GM21825 (cell line): ENCODE results near the gene CRYBG3.
"Not testable (repeated sequence)": the region's sequence is repeated elsewhere in the genome, so short reads cannot be mapped to it uniquely, and the experiment has no call there.

Experiments
- ATAC-seq: cut with Tn5 transposase; IDR thresholded peaks from one replicate; pipeline ENCODE4 v1.9.1; 2021; ENCODE audit warnings: mild to moderate bottlenecking, moderate library complexity; ENCODE audit not compliant: unreplicated experiment

The CRYBG3 gene

GRCh38 chr3:97821774-97822358 is at the start of gene CRYBG3:
Gene CRYBG3 (plus strand): TSS chr3:97822011. CDS start chr3:97822207, 196 bp downstream.
- ATAC-seq = peak; percentile 99

DNA sequence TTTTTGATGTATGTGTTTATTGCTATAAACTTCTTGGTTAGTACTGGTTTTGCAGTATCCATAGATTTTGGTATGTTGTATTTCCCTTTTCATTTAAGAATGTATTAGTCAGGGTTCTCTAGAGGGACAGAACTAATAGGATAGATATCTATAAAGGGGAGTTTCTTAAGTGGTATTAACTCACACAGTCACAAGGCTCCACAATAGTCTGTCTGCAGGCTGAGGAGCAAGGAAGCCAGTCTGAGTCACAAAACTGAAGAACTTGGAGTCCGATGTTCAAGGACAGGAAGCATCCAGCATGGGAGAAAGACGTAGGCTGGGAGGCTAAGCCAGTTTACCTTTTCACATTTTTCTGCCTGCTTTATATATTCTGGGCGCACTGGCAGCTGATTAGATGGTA is 48.9 kb upstream of the CRYBG3 start:
- no peak for ATAC-seq

DNA sequence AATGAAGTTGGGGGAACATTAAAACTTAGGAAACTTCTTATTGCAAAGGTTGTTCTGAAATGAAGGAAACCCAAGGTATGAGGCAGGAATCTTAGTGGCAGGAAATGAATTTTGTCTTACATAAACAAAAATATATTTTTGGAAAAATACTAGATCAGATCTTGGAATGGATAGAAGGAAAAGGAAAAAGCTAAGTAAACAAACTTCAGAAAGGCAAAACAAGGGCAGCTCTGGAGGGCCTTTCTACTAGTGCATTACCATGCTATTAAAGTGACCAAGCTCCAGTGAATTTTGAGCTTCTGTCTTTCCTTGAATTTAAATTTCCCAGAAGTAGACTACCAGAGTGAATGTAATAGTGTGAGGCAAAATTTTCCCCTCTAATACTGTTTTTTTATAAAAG is 43.7 kb upstream of the CRYBG3 start:
- ATAC-seq = no peak

GRCh38 chr3:97793420-97794019 is 28.3 kb upstream of the CRYBG3 start:
- peak; percentile 72 for ATAC-seq

DNA sequence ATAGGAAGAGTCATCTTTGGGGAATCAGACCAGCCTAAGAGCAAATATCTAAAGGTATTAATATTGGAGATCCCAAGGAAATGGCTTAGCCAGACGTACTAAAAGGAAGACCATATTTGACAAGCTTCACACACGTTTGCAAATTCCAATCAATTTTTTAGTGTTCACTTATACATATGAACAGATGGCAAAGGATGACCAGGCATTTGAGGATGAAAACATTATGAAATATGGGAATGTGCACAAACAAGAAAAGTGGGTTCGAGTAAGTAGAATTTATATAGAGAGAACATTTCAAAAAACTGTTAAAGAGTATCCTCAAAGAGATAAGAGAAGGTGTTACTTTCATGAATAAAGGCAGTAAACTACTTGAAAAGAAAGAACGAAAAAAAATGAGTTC is 25.9 kb upstream of the CRYBG3 start:
- ATAC-seq = no peak

DNA sequence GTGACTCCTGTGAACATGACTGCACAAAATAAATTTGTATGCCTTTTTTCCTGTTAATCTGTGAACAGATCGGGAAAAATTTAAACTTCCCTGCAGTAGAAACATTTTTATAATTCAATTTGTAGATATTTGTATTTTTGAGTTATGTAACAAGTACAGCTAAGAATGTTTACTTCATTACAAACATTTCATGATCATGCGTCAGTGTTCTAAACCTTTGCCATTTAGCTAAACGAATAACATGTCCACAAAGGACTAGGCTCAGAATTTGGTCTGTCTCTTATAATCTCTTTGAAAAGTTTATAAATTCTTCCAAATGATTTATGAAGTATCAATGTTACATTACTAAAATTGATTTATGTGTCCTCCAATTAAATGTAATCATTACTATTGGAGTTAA is 17.3 kb upstream of the CRYBG3 start:
- ATAC-seq = no peak

DNA sequence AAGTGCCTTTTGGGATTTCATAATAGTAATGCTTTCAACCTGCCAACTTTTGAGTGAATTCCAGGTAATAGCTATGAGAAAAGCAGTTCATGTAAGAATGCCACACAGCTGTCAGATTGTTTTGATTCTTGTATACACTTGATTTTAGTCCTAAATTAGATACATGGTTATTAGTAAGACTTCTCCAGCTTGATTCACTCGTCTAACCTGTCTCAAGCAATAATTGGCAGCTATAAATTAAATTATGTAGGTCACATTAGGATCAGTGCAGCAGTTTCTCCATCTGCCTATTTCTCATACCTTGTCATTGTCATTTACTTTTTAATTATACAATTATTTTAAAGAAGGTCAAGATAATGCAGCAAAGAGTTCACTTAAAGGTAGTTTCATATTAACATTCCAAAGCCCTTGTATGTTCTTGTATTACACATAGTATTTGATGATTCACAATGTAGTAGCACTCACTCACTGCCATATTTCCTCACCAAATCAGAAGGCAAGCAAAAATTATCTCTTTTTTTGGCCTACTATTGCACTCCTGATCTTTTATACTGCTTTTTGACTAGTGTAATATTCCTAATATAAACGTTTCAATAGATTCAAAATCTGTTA is 10.9 kb upstream of the CRYBG3 start:
- no peak for ATAC-seq

DNA sequence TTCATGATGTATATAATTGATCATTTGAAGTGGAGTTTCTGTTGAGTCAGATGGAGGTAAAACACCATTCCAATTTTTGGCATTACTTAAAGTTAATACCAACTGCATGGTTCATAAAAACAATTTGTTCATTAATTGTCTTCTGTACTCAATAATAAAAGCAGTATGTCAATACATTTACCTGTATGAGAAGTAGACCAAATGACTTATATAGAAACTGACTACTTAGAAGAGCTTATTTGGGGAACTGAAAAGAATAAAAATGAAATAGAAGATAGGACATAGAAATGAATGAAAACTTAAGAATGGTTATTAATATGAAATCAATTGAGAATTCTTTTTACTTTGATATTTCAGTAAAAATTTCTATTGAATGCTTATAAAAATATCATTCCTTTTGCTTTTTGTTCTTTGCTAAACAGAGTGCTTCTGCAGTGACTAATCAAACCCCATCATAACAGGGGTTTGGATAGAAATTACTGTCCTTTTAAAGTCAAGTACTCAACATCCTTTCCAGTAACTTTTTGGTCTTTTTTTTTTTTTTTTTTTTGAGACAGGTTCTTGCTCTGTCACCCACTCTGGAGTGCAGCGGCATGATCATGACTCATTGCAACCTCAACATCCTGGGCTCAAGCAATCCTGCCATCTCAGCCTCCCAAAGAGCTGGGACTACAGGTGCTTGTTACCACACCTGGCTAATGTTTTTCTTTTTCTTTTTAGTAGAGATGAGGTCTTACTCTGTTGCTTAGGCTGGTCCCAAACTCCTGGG is 6.5 kb upstream of the CRYBG3 start:
- ATAC-seq = no peak

DNA sequence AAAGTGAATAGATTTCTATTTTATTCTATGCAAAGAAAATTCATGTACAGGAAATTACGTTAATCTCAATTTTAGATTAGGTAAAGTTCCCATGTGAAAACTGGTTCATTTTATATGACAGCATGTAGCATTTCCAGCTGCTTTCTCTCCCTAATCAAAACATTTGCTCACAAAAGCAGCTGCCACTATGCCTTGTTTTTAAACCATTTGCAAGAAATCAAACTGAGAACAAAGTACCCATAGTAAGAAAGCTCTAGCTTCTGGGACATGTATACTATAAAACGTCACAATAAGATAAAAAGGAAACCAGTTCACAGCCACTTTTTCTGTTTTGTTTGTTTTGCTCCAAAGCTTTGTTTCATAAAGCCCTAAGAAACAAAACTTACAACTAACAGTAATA is 5.0 kb upstream of the CRYBG3 start:
- no peak for ATAC-seq

DNA sequence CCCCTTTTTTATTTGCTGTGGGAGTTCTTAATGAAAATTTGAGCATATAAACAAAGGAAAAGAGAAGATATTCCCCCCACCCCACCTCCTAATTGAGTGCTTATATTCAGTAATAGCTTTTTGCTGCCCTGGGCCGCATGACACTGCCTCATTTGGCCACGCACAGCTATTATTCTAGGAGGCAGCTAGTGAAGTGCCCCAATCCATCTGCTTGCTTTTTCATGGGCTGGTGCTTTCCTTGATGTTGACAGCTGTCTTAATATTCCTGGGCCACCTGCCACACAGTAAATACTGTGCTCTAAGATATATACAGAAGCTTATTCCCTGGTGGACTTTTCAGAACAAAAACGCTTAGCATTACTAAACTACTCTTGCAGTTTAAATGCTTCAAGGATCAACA is 3.8 kb upstream of the CRYBG3 start:
- ATAC-seq = no peak

DNA sequence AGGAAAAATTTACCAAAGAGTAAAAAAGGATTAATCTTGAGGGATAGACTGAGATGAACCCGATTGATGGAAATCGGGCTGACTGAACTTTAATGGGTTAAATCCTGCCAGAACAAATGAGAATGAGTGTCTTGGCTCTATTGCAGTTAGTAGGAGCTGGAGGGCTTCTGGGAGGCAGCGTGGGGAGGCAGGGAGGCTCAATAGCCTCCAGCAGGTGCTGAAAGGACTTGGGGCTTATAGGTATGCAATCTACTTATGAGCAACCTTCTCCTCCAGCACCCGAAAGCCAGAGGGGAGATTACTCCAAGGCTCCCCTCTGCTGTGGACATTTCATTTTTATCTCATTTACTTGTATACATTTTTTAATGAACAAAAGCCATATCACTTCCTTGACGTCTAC is 1.0 kb upstream of the CRYBG3 start:
- no peak for ATAC-seq

GRCh38 chr3:97821287-97821773 is 481 bp upstream of the CRYBG3 start:
- ATAC-seq = peak; percentile 46

DNA sequence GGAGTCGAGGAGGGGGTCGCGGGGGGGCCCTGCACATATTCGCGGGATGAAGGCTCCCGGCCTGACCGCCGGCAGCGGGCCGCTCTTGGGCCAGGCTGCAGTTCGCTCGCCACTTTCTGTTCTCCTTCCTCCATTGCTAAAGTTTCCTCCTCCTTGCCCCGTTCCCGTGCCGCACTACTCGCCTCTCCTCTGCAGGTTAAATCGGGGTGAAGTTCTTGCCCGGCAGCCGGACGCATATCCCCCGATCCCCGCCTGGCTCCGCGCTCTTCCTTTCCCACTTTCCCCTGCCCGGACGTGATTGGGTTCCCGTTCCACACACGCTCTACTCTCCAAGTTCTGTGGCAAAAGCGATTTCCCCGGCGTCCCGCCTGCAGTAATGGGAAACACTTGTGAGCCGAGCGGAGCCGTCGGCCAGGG is 556 bp downstream of the CRYBG3 start:
- peak; percentile 17 for ATAC-seq

DNA sequence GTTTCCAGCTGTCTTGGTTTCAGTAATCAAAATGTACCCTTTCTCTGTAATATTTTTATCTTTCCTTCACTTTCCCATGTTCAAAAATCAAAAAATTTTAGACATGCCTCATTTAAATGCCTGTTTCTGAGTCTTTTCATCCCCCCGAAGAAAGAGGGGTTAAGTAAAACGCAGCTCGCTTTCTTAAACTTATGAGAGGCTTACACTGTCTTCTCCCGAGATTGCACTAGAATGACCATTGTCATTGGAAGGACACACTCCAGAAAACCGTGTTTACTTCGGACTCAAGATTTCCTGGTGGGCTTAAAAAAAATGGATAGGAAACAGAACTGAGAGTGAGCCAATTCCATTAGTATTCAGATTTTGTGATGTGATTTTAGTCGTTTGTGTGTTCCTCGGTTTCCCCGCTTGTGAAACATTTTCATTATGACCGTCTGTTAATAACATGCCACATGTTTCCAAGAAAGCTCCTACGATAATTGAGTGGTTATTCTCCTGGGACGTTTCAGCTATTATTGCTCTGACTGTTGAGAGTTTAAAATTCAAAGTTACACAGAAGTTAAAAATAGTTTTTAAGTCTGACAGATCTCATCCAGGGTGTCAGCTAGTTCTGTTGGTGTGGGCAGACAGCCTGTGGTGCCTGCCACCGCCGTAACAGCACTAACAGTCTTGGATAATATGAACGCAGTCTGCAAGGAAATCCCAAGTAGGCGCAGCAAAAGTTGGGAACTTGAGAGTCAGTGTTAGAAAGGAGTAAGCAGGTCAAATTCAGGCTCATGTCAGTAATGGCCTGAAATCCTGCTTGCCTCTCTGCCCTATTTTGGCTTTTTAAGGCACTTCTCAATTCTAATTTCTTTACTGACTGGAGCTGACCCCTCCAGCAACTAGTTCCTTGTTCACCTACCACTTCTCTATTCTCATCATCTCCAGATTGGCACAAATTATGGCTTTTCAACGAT is 1.5 kb downstream of the CRYBG3 start:
- ATAC-seq = no peak

DNA sequence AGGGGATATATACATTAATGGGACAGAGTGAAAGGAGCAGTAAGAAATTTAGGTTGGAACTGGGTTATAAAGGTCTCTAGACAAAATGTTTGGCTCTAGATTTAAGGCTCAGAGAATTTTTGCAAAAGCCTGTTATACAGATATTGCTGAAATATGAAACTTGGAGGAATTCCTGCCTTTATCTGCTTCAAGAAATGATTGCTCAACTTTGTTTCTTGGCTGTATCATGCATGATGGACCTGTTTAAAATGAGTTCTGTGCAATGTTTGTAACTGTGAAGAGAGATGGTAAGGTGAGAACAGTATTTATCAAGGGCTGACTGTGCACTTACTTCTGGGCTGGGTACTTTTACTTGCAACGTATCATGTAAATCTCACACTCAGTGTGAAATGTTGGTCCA is 3.3 kb downstream of the CRYBG3 start:
- ATAC-seq = no peak

DNA sequence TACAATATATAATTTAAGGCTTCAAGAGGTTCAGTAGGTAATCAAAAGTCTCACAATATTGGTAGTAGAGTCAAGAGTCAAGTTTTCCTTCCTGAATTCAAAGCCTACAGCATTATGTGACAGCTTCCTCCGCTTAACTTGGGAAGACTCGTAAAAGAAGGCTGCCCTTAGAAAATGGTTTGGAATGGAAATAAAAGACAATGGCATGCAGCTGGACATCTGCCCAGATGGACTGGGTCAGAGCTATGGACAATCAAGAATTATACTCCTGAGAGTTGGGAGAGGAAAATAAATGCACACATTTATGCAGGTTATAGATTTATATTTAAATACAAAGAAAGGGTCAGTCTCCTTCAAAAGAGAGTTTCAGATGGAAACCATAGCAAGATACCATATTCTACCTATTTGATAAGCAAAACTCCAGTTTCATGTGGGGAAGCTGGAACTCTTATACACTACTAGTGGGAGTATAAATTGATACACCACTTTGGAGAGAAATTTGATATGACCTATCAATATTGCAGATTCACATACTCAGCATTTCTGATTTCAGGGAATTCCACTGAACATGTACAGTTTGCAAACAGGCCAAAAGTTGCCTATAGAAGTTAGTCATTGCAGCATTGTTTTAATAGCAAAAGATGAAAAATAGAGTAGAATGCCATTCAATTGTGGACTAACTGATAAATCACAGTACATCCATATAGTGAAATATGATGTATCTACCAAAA is 6.1 kb downstream of the CRYBG3 start:
- ATAC-seq = no peak

- no peak for ATAC-seq
Observed at GRCh38 chr3:97829198-97829597, 7.4 kb downstream of the CRYBG3 start.

- ATAC-seq = no peak
Observed at GRCh38 chr3:97830638-97831037, 8.8 kb downstream of the CRYBG3 start.

DNA sequence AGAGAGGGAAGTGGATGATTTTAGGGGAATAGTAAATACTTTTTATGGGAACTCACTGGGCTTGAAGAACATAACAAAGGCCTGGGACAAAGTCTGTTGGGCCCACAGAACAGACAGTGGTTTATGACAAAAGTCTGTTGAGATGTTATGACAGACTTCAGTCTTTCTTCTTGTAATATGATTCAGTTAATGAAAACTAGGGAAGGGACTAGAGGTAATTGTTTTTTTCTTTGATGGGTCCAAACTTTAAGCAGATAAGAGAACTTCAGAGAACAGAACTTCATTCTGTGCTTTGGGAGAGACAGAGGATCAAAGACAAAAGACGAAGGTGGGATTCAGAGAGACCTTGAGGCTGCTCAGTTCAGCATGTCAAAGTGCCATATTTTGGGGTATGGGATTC is 9.3 kb downstream of the CRYBG3 start:
- no peak for ATAC-seq

- not testable (repeated sequence) for ATAC-seq
Observed at GRCh38 chr3:97833184-97833583, 11.4 kb downstream of the CRYBG3 start.
